WTC11 (cell line): ENCODE data around the gene BPIFA2. TPM values are rescaled to one million over a fixed set of nuclear protein-coding genes. Genes with fewer than 3 reads are reported as not detected.

Experiments
- ATAC-seq: fragments of 200-7000 bp; cut with Tn5 transposase; 2 replicates; pipeline ENCODE4 v1.10.0; 2021; ENCODE audit warnings: mild to moderate bottlenecking, moderate library complexity
- CTCF ChIA-PET: fragments of 300-600 bp; sonication (Branson Sonifier 250); formaldehyde crosslinking; loops from one replicate; lab custom pipeline; 2021; ENCODE audit warnings: antibody characterized with exemption; lab: Charles Lee
- POLR2A ChIA-PET: fragments of 350-600 bp; sonication (Branson Sonifier 250); formaldehyde crosslinking; loops from one replicate; lab custom pipeline; 2021; ENCODE audit warnings: antibody characterized with exemption; lab: Charles Lee
- DNase-seq: peaks from one replicate; pipeline ENCODE4 v3.0.0; 2021; ENCODE audit warnings: low spot score
- H3K27ac Mint-ChIP-seq: 2 replicates; pipeline ENCODE4 v1.8.0; 2021; ENCODE audit warnings: mixed read lengths
- H3K27me3 Mint-ChIP-seq: 2 replicates; pipeline ENCODE4 v1.8.0; 2021; ENCODE audit warnings: low read depth, mild to moderate bottlenecking, moderate library complexity, mixed read lengths
- H3K36me3 Mint-ChIP-seq: 2 replicates; pipeline ENCODE4 v1.8.0; 2021; ENCODE audit warnings: mixed read lengths
- H3K4me1 Mint-ChIP-seq: 2 replicates; pipeline ENCODE4 v1.8.0; 2022; ENCODE audit warnings: mixed read lengths
- H3K4me3 Mint-ChIP-seq: 2 replicates; pipeline ENCODE4 v1.8.0; 2021; ENCODE audit warnings: mild to moderate bottlenecking, moderate library complexity, mixed read lengths
- H3K9me3 Mint-ChIP-seq: 2 replicates; pipeline ENCODE4 v1.8.0; 2021; ENCODE audit warnings: mixed read lengths
- AFF4 ChIP-seq: sonication (generic); formaldehyde crosslinking; IDR thresholded peaks from 2 replicates; pipeline ENCODE4 v1.8.1; 2023; ENCODE audit warnings: mild to moderate bottlenecking, missing genetic modification reagents, borderline replicate concordance
- AR ChIP-seq: fragments of 250-450 bp; sonication (Bioruptor Pico); IDR thresholded peaks from 2 replicates; pipeline ENCODE4 v1.9.0; 2021; ENCODE audit warnings: mild to moderate bottlenecking
- ATF6 ChIP-seq: sonication (generic); formaldehyde crosslinking; IDR thresholded peaks from 2 replicates; pipeline ENCODE4 v1.8.1; 2023; ENCODE audit warnings: mild to moderate bottlenecking, missing genetic modification reagents
- E2F5 ChIP-seq: sonication (generic); formaldehyde crosslinking; IDR thresholded peaks from 2 replicates; pipeline ENCODE4 v1.8.1; 2022; ENCODE audit warnings: mild to moderate bottlenecking, moderate library complexity, missing genetic modification reagents
- ERG ChIP-seq: fragments of 250-450 bp; sonication (Bioruptor Pico); IDR thresholded peaks from 2 replicates; pipeline ENCODE4 v1.8.0; 2021; ENCODE audit warnings: mild to moderate bottlenecking
- FOXK1 ChIP-seq: sonication (generic); formaldehyde crosslinking; IDR thresholded peaks from 2 replicates; pipeline ENCODE4 v1.8.0; 2022; ENCODE audit warnings: mild to moderate bottlenecking, moderate library complexity, missing genetic modification reagents
- GTF2I ChIP-seq: fragments of 250-450 bp; sonication (Bioruptor Pico); conservative IDR thresholded peaks from 2 replicates; pipeline ENCODE4 v1.4.0; 2021; ENCODE audit warnings: mild to moderate bottlenecking
- HMGXB4 ChIP-seq: sonication (generic); formaldehyde crosslinking; IDR thresholded peaks from 2 replicates; pipeline ENCODE4 v1.8.1; 2023; ENCODE audit warnings: mild to moderate bottlenecking, moderate library complexity, missing genetic modification reagents
- JAZF1 ChIP-seq: fragments of 250-450 bp; sonication (Bioruptor Pico); IDR thresholded peaks from 2 replicates; pipeline ENCODE4 v1.9.0; 2021; ENCODE audit warnings: moderate library complexity, mild to moderate bottlenecking, inconsistent platforms
- NFYB ChIP-seq: sonication (generic); formaldehyde crosslinking; conservative IDR thresholded peaks from 2 replicates; pipeline ENCODE4 v1.8.0; 2022; ENCODE audit warnings: low read depth, missing genetic modification reagents
- RELA ChIP-seq: sonication (generic); formaldehyde crosslinking; IDR thresholded peaks from 2 replicates; pipeline ENCODE4 v1.8.1; 2022; ENCODE audit warnings: missing genetic modification reagents, mild to moderate bottlenecking, borderline replicate concordance
- USF2 ChIP-seq: sonication (generic); formaldehyde crosslinking; IDR thresholded peaks from 2 replicates; pipeline ENCODE4 v1.8.1; 2023; ENCODE audit warnings: mild to moderate bottlenecking, missing genetic modification reagents, moderate library complexity
- ZNF396 ChIP-seq: fragments of 250-450 bp; sonication (Bioruptor Pico); IDR thresholded peaks from 2 replicates; pipeline ENCODE4 v1.8.0; 2021; ENCODE audit warnings: mild to moderate bottlenecking, moderate library complexity, borderline replicate concordance
- ZNF423 ChIP-seq: fragments of 250-450 bp; sonication (Bioruptor Pico); IDR thresholded peaks from 2 replicates; pipeline ENCODE4 v2.1.2; 2022; ENCODE audit warnings: mild to moderate bottlenecking, moderate library complexity
- ZNF425 ChIP-seq: fragments of 250-450 bp; sonication (Bioruptor Pico); conservative IDR thresholded peaks from 2 replicates; pipeline ENCODE4 v1.9.0; 2021; ENCODE audit warnings: mild to moderate bottlenecking
- total RNA-seq: library from RNA; stranded (reverse); gene quantifications from 3 replicates; pipeline ENCODE4 v1.2.3, GENCODE V29; 2021

BPIFA2 gene
- total RNA-seq, 1 experiment from 2014 or later = not detected

GRCh38 chr20:33191484-33191883 lies 23.5 kb downstream of the BPIFA2 start (continued):
- TF ChIP-seq AFF4 (CRISPR knock-in tag) (no peak), ERG (CRISPR knock-in tag) (no peak), AR (no peak), HMGXB4 (CRISPR knock-in tag) (no peak), ZNF425 (no peak)

GRCh38 chr20:33191955-33192354 lies 24.0 kb downstream of the BPIFA2 start:
- POLR2A ChIA-PET = no interaction called here
- Mint-ChIP-seq H3K36me3 (no peaks in the 10 kb centered on the region), H3K4me3 (no peak overlapping the region), H3K27ac (no peak overlapping the region), H3K4me1 (peaks cover 4% of the 10 kb centered on the region), H3K9me3 (no peaks in the 10 kb centered on the region), H3K27me3 (peaks cover 6% of the 10 kb centered on the region; the same call in 1 of the 2 replicates)
- DNase-seq = no peak
- CTCF ChIA-PET = no interaction called here
- no peak for ATAC-seq
- no peak for TF ChIP-seq ZNF396
- no peak for TF ChIP-seq JAZF1 (CRISPR knock-in tag)
- no peak for TF ChIP-seq RELA
- TF ChIP-seq FOXK1 (CRISPR knock-in tag) = no peak
- no peak for TF ChIP-seq GTF2I (CRISPR knock-in tag)
- no peak for TF ChIP-seq ATF6
- TF ChIP-seq USF2 (CRISPR knock-in tag) = no peak
- TF ChIP-seq NFYB (CRISPR knock-in tag) = no peak
- no peak for TF ChIP-seq E2F5 (CRISPR knock-in tag)
- no peak for TF ChIP-seq AFF4 (CRISPR knock-in tag)
- TF ChIP-seq ZNF423 (CRISPR knock-in tag) = no peak
